ENCODE data around the gene RASA3. TPM values are rescaled to one million over a fixed set of nuclear protein-coding genes. Genes with fewer than 3 reads are reported as not detected.

RASA3 gene
- total RNA-seq, 3 donors from 2014 or later (not counting 1 experiment from before 2014, with no cell fraction given): 252 to 277 (median 274) TPM

DNA sequence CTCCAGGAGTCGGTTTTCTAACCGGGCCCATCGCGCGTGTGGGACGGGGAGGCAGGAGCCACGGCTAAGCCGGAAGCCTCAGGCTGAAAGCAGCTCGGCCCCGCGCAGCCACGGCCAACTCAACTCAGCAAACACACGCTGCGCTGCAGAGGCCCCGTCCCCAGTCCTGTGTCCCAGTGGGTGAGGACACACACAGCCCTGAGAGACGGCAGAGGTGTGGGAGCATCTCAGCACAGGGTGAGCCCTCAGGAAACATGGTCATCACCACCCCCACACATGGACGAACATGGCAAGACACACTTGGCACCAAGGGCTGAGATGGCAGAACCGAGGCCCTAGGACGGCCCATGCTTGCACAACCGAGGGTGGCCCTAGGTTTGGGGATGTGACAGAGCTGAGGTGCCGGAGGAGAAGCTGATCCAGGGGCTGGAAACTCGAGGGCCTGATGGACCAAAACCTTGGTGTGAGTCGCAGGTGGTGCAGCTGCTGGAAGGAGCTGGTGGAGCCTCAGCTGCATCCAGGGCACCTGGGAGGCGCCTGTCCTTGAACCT is 129.6 kb downstream of the RASA3 start:
- H3K27me3 Mint-ChIP-seq (ENCODE audit: low read depth in 2 of 2): no peaks in the 10 kb centered on the region
- 95% methylated on average over 24 of the region's 24 CpGs for WGBS (ENCODE audit: insufficient coverage)

DNA sequence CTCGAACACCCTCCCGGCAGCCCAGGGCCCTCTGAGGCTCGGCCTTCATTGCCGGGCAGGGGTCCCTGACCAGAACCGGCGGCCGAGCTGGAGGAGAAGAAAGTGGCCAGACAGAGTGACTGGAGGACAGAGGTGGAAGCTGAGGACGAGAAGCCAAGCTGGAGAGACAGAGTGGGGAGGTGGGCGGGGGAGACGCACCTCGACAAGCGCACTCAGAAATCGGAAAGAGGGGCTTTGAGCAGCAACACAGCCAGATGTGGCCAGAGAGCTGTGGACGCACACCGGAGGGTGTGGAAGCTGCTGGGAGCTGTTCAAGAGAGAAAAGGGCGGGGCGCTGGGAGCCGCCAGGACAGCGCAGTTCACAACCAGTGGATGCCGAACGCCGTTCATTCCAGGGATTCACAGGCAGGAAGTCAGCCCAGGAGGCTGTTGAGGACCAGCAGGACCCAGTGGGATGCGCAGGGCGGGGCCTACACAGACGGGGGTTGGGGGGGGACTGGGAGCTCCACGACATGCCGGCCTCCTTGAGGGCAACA is 130.3 kb downstream of the RASA3 start:
- Mint-ChIP-seq H3K4me3 (no peak overlapping the region), H3K36me3 (no peaks in the 10 kb centered on the region), H3K4me1 (peaks cover 6 to 20% of the 10 kb centered on the region in 2 donors), H3K9me3 (no peaks in the 10 kb centered on the region), H3K27me3 (ENCODE audit: low read depth in 2 of 2) (no peaks in the 10 kb centered on the region), H3K27ac (no peak overlapping the region)
- DNase-seq (no peak), ATAC-seq (no peak)
- Histone ChIP-seq H3K27ac (ENCODE audit: low read length) (no peak overlapping the region), H3K4me1 (ENCODE audit: control insufficient read depth, insufficient read depth, low read length) (no peaks in the 10 kb centered on the region), H3K9me3 (ENCODE audit: control insufficient read depth, insufficient read depth, low read length) (no peaks in the 10 kb centered on the region), H3K4me3 (ENCODE audit: low read length) (no peak overlapping the region), H3K27me3 (ENCODE audit: control insufficient read depth, insufficient read depth, low read length) (no peaks in the 10 kb centered on the region), H3K36me3 (ENCODE audit: control insufficient read depth, insufficient read depth, low read length) (peaks cover 67% of the 10 kb centered on the region)
- intact Hi-C loops (cut with micrococcal nuclease): no loop called here
- TF ChIP-seq, protein P1, sequence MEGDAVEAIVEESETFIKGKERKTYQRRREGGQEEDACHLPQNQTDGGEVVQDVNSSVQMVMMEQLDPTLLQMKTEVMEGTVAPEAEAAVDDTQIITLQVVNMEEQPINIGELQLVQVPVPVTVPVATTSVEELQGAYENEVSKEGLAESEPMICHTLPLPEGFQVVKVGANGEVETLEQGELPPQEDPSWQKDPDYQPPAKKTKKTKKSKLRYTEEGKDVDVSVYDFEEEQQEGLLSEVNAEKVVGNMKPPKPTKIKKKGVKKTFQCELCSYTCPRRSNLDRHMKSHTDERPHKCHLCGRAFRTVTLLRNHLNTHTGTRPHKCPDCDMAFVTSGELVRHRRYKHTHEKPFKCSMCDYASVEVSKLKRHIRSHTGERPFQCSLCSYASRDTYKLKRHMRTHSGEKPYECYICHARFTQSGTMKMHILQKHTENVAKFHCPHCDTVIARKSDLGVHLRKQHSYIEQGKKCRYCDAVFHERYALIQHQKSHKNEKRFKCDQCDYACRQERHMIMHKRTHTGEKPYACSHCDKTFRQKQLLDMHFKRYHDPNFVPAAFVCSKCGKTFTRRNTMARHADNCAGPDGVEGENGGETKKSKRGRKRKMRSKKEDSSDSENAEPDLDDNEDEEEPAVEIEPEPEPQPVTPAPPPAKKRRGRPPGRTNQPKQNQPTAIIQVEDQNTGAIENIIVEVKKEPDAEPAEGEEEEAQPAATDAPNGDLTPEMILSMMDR (IDR thresholded peaks at IDR 0.05): no peak
- 96% methylated on average over 27 of the region's 27 CpGs for WGBS (ENCODE audit: insufficient coverage)

More for the DNA sequence above, 129.6 kb downstream of the RASA3 start:
- Mint-ChIP-seq H3K27ac (peak overlapping the region in 1 of 2 donors; percentile 45), H3K9me3 (no peaks in the 10 kb centered on the region), H3K36me3 (no peaks in the 10 kb centered on the region), H3K4me1 (peaks cover 6 to 13% of the 10 kb centered on the region in 2 donors), H3K4me3 (no peak overlapping the region)
- TF ChIP-seq, protein P1 (IDR thresholded peaks at IDR 0.05): no peak
- Histone ChIP-seq H3K36me3 (ENCODE audit: control insufficient read depth, insufficient read depth, low read length) (peaks cover 65% of the 10 kb centered on the region), H3K9me3 (ENCODE audit: control insufficient read depth, insufficient read depth, low read length) (no peaks in the 10 kb centered on the region), H3K27ac (ENCODE audit: low read length) (no peak overlapping the region), H3K4me3 (ENCODE audit: low read length) (no peak overlapping the region), H3K4me1 (ENCODE audit: control insufficient read depth, insufficient read depth, low read length) (no peaks in the 10 kb centered on the region), H3K27me3 (ENCODE audit: control insufficient read depth, insufficient read depth, low read length) (no peaks in the 10 kb centered on the region)
- no peak for DNase-seq
- intact Hi-C loops (cut with micrococcal nuclease): no loop called here
- ATAC-seq: no peak

DNA sequence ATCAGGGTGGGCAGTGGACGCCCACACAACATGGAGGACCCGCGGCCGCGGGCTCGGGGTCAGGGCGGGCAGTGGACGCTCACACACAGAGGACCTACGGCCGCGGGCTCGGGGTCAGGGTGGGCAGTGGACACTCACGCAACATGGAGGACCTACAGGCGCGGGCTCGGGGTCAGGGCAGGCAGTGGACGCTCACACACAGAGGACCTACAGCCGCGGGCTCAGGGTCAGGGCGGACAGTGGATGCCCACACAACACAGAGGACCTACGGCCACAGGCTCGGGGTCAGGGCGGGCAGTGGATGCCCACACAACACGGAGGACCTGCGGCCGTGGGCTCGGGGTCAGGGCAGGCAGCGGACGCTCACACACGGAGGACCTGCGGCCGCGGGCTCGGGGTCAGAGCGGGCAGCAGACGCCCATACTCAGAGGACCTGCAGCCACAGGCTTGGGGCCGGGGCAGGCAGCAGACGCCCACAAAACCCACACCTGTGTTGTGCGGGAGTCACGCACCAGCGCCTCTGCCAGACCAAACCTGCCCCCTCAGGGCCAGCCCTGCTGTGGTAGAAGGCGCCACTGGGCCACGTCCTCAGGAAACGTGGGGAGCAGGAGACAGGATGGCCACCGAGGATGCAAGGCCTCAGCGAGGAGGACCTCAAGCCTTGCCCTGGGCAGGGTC is 131.0 kb downstream of the RASA3 start:
- H3K27ac ChIP-seq (ENCODE audit: low read length): no peak overlapping the region
- peak in 1 of 3 donors; percentile 6 for ATAC-seq
- TF ChIP-seq, protein P1 (IDR thresholded peaks at IDR 0.05): no peak
- H3K36me3 ChIP-seq (ENCODE audit: control insufficient read depth, insufficient read depth, low read length): peaks cover 73% of the 10 kb centered on the region
- Mint-ChIP-seq H3K27ac (peak overlapping the region in 1 of 2 donors; percentile 18), H3K4me1 (peaks cover 6 to 20% of the 10 kb centered on the region in 2 donors), H3K9me3 (no peaks in the 10 kb centered on the region), H3K27me3 (ENCODE audit: low read depth in 2 of 2) (no peaks in the 10 kb centered on the region), H3K36me3 (no peaks in the 10 kb centered on the region), H3K4me3 (no peak overlapping the region)
- WGBS (ENCODE audit: insufficient coverage): 87% methylated on average over 46 of the region's 46 CpGs
- no peaks in the 10 kb centered on the region for H3K4me1 ChIP-seq (ENCODE audit: control insufficient read depth, insufficient read depth, low read length)
- H3K27me3 ChIP-seq (ENCODE audit: control insufficient read depth, insufficient read depth, low read length): no peaks in the 10 kb centered on the region
- H3K9me3 ChIP-seq (ENCODE audit: control insufficient read depth, insufficient read depth, low read length): no peaks in the 10 kb centered on the region
- DNase-seq: no peak
- H3K4me3 ChIP-seq (ENCODE audit: low read length): no peak overlapping the region
- intact Hi-C loops (cut with micrococcal nuclease): no loop called here

Data from natural killer cell (primary cell).